ENCODE measurements around the gene MRPS24. TPM values are rescaled to one million over a fixed set of nuclear protein-coding genes. Genes with fewer than 3 reads are reported as not detected.
A peak's percentile ranks its signal among the peaks of the same experiment; 100 is the strongest.

The MRPS24 gene
- total RNA-seq, 3 donors from 2014 or later, result 158 to 193 (median 184) TPM

DNA sequence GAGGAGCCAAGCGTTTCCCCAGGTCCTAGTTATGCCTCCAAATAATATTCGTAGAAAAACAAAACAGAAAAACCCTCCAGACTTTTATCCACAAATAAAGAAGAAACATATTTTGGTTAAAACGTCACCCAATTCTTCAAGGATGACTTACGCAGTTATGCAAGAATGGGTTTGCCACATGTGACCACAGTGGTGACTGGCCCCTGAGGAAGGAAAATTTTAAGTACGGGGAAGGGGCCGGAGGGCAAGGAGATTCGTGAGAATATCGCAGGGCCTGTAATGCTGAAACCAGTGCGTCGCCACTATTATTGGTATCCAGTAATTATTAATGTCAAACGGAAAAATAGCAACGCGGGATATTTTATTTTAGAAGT lies 537 bp upstream of the MRPS24 start:
- Mint-ChIP-seq H3K4me3 (peak overlapping the region; percentile 76), H3K36me3 (ENCODE audit: insufficient read depth) (peaks cover 24% of the 10 kb centered on the region), H3K27me3 (ENCODE audit: low read depth) (no peaks in the 10 kb centered on the region), H3K4me1 (ENCODE audit: low read depth) (peaks cover 22% of the 10 kb centered on the region), H3K9me3 (no peaks in the 10 kb centered on the region)
- ATAC-seq (peak; percentile 11 to 13), DNase-seq (no peak)

GRCh38 chr7:43868681-43869005 lies 674 bp downstream of the MRPS24 start:
- H3K36me3 Mint-ChIP-seq (ENCODE audit: insufficient read depth), result peaks cover 24% of the 10 kb centered on the region
- DNase-seq (no peak), ATAC-seq (peak in 1 of 2 donors; percentile 13)
- peak overlapping the region; percentile 76 for H3K4me3 Mint-ChIP-seq
- H3K27me3 Mint-ChIP-seq (ENCODE audit: low read depth), result no peaks in the 10 kb centered on the region
- H3K9me3 Mint-ChIP-seq, result no peaks in the 10 kb centered on the region
- H3K4me1 Mint-ChIP-seq (ENCODE audit: low read depth), result peaks cover 22% of the 10 kb centered on the region

- H3K36me3 Mint-ChIP-seq (ENCODE audit: insufficient read depth), result peaks cover 24% of the 10 kb centered on the region
- H3K4me1 Mint-ChIP-seq (ENCODE audit: low read depth), result peaks cover 22% of the 10 kb centered on the region
- H3K4me3 Mint-ChIP-seq, result peak overlapping the region; percentile 76
- H3K9me3 Mint-ChIP-seq, result no peaks in the 10 kb centered on the region
- no peak for DNase-seq
- ATAC-seq, result no peak
- no peaks in the 10 kb centered on the region for H3K27me3 Mint-ChIP-seq (ENCODE audit: low read depth)
Measured at GRCh38 chr7:43868181-43868580, 1.1 kb downstream of the MRPS24 start.

DNA sequence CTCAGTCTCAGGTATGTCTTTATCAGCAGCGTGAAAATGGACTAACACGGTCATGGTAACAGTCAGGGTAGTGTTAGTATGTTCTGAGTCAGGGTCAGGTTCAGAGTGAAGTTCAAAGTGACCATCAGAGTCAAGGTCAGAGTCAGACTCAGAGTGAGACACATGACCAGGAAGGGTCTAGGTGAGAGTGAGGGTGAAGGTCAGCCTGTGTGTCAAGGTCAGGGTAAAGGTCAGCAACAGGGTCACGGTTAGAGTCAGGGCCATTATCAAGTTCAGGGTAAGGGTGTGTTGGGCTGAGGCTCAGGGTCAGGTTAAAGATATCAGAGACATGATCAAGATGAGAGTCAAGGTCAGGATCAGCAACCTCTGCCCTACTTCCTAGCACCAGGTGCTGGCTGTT lies 4.0 kb downstream of the MRPS24 start:
- no peaks in the 10 kb centered on the region for H3K9me3 Mint-ChIP-seq
- ATAC-seq (no peak), DNase-seq (no peak)
- H3K4me3 Mint-ChIP-seq, result no peak overlapping the region
- H3K36me3 Mint-ChIP-seq (ENCODE audit: insufficient read depth), result peaks cover 24% of the 10 kb centered on the region
- no peaks in the 10 kb centered on the region for H3K27me3 Mint-ChIP-seq (ENCODE audit: low read depth)
- H3K4me1 Mint-ChIP-seq (ENCODE audit: low read depth), result peaks cover 19% of the 10 kb centered on the region

- H3K4me3 Mint-ChIP-seq, result no peak overlapping the region
Measured at GRCh38 chr7:43864126-43864525, 5.2 kb downstream of the MRPS24 start.

DNA sequence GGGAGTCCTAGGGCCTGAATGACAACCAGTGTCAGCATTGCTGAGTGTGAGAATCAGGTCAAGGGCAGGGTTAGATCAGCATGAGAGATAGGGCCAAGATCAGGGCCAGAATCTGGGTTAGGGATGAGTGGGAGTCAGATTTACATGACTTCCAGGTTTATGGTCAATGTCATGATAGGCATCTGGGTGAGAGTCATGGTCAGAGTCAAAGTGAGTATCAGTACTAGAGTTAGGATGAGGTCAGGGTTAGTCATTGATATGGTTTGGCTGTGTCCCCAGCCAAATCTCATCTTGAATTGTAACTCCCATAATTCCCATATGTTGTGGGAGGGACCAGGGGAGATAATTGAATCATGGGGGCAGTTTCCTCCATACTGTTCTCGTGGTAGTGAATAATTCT lies 12.3 kb downstream of the MRPS24 start:
- no peaks in the 10 kb centered on the region for H3K27me3 Mint-ChIP-seq (ENCODE audit: low read depth)
- H3K4me3 Mint-ChIP-seq, result no peak overlapping the region
- no peak for DNase-seq
- H3K4me1 Mint-ChIP-seq (ENCODE audit: low read depth), result no peaks in the 10 kb centered on the region
- peak; percentile 60 to 73 for ATAC-seq
- H3K36me3 Mint-ChIP-seq (ENCODE audit: insufficient read depth), result no peaks in the 10 kb centered on the region
- no peaks in the 10 kb centered on the region for H3K9me3 Mint-ChIP-seq

More at GRCh38 chr7:43864126-43864525, 5.2 kb downstream of the MRPS24 start:
- H3K27me3 Mint-ChIP-seq (ENCODE audit: low read depth), result no peaks in the 10 kb centered on the region
- ATAC-seq (no peak), DNase-seq (no peak)
- H3K9me3 Mint-ChIP-seq, result no peaks in the 10 kb centered on the region
- H3K36me3 Mint-ChIP-seq (ENCODE audit: insufficient read depth), result peaks cover 24% of the 10 kb centered on the region
- H3K4me1 Mint-ChIP-seq (ENCODE audit: low read depth), result peaks cover 11% of the 10 kb centered on the region

- Mint-ChIP-seq H3K27me3 (ENCODE audit: low read depth) (no peaks in the 10 kb centered on the region), H3K36me3 (ENCODE audit: insufficient read depth) (no peaks in the 10 kb centered on the region), H3K4me1 (ENCODE audit: low read depth) (no peaks in the 10 kb centered on the region), H3K4me3 (no peak overlapping the region), H3K9me3 (no peaks in the 10 kb centered on the region)
- no peak for ATAC-seq
- DNase-seq, result no peak
Measured at GRCh38 chr7:43856316-43856715, 13.0 kb downstream of the MRPS24 start.

GRCh38 chr7:43855176-43855575 lies 14.1 kb downstream of the MRPS24 start:
- no peaks in the 10 kb centered on the region for H3K36me3 Mint-ChIP-seq (ENCODE audit: insufficient read depth)
- ATAC-seq (no peak), DNase-seq (no peak)
- H3K27me3 Mint-ChIP-seq (ENCODE audit: low read depth), result no peaks in the 10 kb centered on the region
- H3K4me1 Mint-ChIP-seq (ENCODE audit: low read depth), result no peaks in the 10 kb centered on the region
- no peak overlapping the region for H3K4me3 Mint-ChIP-seq
- H3K9me3 Mint-ChIP-seq, result no peaks in the 10 kb centered on the region

DNA sequence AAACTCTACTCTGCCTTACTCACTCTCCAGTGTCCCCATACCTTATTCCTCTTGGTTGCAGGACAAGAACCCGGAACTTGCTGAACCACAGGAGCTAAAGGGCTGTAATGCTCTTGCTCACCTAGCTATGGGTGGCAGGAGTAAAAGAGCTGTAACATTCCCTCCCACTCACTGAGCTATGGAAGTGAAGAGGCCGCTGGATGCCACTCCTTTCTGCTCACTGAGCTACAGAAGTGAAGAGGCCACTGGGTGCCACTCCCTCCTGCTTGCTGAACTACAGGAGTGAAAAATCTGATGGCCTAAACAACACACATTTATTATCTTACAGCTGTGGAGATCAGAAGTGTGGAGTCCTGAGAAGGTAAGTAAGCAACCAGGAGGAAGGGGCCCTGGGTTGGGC lies 17.5 kb downstream of the MRPS24 start:
- no peaks in the 10 kb centered on the region for H3K9me3 Mint-ChIP-seq
- no peak overlapping the region for H3K4me3 Mint-ChIP-seq
- ATAC-seq (no peak), DNase-seq (no peak)
- peaks cover 3% of the 10 kb centered on the region for H3K27me3 Mint-ChIP-seq (ENCODE audit: low read depth)
- H3K36me3 Mint-ChIP-seq (ENCODE audit: insufficient read depth), result no peaks in the 10 kb centered on the region
- H3K4me1 Mint-ChIP-seq (ENCODE audit: low read depth), result no peaks in the 10 kb centered on the region

GRCh38 chr7:43850348-43851116 lies 18.8 kb downstream of the MRPS24 start:
- Mint-ChIP-seq H3K36me3 (ENCODE audit: insufficient read depth) (no peaks in the 10 kb centered on the region), H3K4me3 (no peak overlapping the region), H3K27me3 (ENCODE audit: low read depth) (peaks cover 3% of the 10 kb centered on the region), H3K9me3 (no peaks in the 10 kb centered on the region), H3K4me1 (ENCODE audit: low read depth) (no peaks in the 10 kb centered on the region)
- DNase-seq (no peak), ATAC-seq (no peak)

GRCh38 chr7:43849047-43849446 lies 20.3 kb downstream of the MRPS24 start:
- Mint-ChIP-seq H3K36me3 (ENCODE audit: insufficient read depth) (no peaks in the 10 kb centered on the region), H3K4me1 (ENCODE audit: low read depth) (no peaks in the 10 kb centered on the region), H3K9me3 (no peaks in the 10 kb centered on the region), H3K27me3 (ENCODE audit: low read depth) (peaks cover 3% of the 10 kb centered on the region), H3K4me3 (no peak overlapping the region)
- ATAC-seq, result no peak
- DNase-seq, result no peak

GRCh38 chr7:43847496-43847895 lies 21.8 kb downstream of the MRPS24 start:
- Mint-ChIP-seq H3K9me3 (no peaks in the 10 kb centered on the region), H3K4me1 (ENCODE audit: low read depth) (no peaks in the 10 kb centered on the region), H3K4me3 (no peak overlapping the region), H3K36me3 (ENCODE audit: insufficient read depth) (no peaks in the 10 kb centered on the region), H3K27me3 (ENCODE audit: low read depth) (peaks cover 5% of the 10 kb centered on the region)
- ATAC-seq (no peak), DNase-seq (no peak)

DNA sequence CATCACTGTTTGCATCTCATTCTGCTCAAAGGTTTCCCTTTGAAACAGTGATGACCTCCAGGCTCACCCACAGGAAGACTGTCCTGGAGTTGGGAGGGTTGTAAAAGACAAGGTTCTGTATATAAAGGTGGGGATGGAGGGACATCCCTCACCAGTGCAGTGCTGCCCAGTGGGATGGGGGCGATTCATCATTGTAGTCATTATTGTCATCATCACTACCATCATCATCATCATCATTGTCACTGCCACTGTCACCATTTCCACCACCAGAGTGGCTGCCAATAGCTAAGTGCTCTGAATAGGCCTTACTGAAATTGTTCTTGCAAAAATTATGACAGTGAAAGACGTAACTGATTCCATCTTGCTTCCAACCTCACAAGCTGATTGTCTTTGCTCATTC lies 24.7 kb downstream of the MRPS24 start:
- H3K9me3 Mint-ChIP-seq, result no peaks in the 10 kb centered on the region
- peaks cover 5% of the 10 kb centered on the region for H3K27me3 Mint-ChIP-seq (ENCODE audit: low read depth)
- no peaks in the 10 kb centered on the region for H3K4me1 Mint-ChIP-seq (ENCODE audit: low read depth)
- H3K36me3 Mint-ChIP-seq (ENCODE audit: insufficient read depth), result no peaks in the 10 kb centered on the region
- H3K4me3 Mint-ChIP-seq, result no peak overlapping the region
- ATAC-seq (no peak), DNase-seq (no peak)

DNA sequence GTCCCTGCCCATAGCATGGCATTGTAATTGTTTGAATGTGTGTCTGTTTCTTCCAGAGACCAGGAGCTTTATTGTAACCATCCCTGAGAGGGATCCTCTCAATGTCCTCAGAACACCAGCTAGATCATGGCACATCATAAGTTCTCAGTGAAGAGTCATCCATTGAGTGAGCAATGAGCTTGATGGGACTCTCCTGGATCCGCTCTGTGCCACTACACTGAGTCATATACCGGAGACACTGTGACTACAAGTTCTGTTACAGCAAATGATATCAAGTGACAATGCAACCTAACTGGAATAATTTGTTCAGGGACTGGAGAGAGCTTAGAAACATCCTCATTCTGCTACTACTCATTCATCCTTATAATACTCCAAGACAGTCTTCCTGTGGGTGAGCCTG lies 25.1 kb downstream of the MRPS24 start:
- no peaks in the 10 kb centered on the region for H3K36me3 Mint-ChIP-seq (ENCODE audit: insufficient read depth)
- H3K4me3 Mint-ChIP-seq, result no peak overlapping the region
- H3K9me3 Mint-ChIP-seq, result no peaks in the 10 kb centered on the region
- ATAC-seq (peak in 1 of 2 donors; percentile 46), DNase-seq (no peak)
- H3K4me1 Mint-ChIP-seq (ENCODE audit: low read depth), result no peaks in the 10 kb centered on the region
- H3K27me3 Mint-ChIP-seq (ENCODE audit: low read depth), result peaks cover 5% of the 10 kb centered on the region

DNA sequence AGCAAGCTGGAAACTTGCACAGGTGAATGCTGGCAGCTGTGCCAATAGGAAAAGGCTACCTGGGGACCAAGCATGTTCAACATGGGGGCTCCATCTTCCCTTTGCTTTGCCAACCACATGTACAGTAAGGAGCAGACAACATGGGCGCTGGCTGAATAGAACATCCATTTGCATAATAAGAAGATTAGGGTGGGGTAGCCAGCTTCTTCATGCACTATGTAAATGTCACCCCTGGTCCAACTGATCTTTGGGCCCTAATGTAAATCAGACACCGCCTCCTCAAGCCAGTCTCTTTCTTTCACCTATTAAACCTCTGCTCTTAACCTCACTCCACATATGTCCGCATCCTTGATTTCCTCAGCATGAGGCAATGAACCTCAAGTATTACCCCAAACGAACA lies 26.0 kb downstream of the MRPS24 start:
- peaks cover 4% of the 10 kb centered on the region for H3K4me1 Mint-ChIP-seq (ENCODE audit: low read depth)
- ATAC-seq, result no peak

More for the DNA sequence above, 26.0 kb downstream of the MRPS24 start:
- no peaks in the 10 kb centered on the region for H3K36me3 Mint-ChIP-seq (ENCODE audit: insufficient read depth)
- H3K4me3 Mint-ChIP-seq, result no peak overlapping the region
- H3K27me3 Mint-ChIP-seq (ENCODE audit: low read depth), result peaks cover 5% of the 10 kb centered on the region
- no peaks in the 10 kb centered on the region for H3K9me3 Mint-ChIP-seq
- no peak for DNase-seq
